NB4 (cell line): ENCODE data around the gene HCRTR1.

Source experiments
- DNase-seq: peaks from one replicate; pipeline ENCODE4 v3.0.0; 2010; ENCODE audit warnings: low read depth
- H3K4me3 ChIP-seq: one replicate; pipeline ENCODE4 v1.5.1; 2011; ENCODE audit warnings: mild to moderate bottlenecking, low read depth, low read length, moderate library complexity
- MYC ChIP-seq: IDR thresholded peaks from 2 replicates; pipeline ENCODE4 v1.6.1; 2011; ENCODE audit warnings: low read depth, low read length
- POLR2A ChIP-seq: IDR thresholded peaks from 2 replicates; pipeline ENCODE4 v1.6.1; 2011; ENCODE audit warnings: mild to moderate bottlenecking; ENCODE audit not compliant: insufficient read length; ENCODE audit errors: extremely low read depth
- TF ChIP-seq, protein P1 (sequence below): IDR thresholded peaks from 2 replicates; pipeline ENCODE4 v1.6.1; 2011; ENCODE audit warnings: low read depth, low read length
- TF ChIP-seq, protein P2 (sequence below): IDR thresholded peaks from one replicate; pipeline ENCODE4 v1.5.1; 2012; ENCODE audit warnings: low read depth, low read length

Gene HCRTR1

DNA sequence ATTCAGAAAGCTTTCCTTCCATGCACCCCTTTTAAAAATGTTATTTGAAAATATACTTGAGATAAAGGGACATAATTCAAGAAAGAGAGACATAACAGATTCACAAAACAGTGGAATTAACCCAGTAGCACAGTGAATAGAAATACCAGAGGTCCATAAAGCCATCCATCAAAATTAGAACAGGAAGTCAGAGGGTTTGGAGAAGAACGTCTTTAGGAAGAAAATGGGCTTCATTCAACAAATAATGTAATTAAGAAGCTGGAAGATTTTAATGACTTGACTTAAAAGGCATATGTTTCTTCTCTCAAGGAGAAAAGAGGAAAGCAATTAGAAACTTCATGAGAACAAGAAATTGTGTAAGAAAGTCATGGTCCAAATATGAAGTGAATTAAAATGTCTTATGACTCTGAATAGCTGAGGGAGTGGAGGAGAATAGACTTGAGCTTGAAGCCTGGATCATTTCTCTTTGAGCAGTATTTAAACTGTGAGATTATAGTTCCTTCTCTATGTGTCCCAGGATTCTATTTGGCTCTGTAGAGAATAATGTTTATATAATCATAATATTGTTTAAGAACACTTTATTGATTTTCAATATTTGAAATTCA, 7.9 kb upstream of the HCRTR1 start:
- TF ChIP-seq POLR2A (no peak), MYC (no peak)
- TF ChIP-seq, protein P1, sequence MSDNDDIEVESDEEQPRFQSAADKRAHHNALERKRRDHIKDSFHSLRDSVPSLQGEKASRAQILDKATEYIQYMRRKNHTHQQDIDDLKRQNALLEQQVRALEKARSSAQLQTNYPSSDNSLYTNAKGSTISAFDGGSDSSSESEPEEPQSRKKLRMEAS = no peak
- TF ChIP-seq, protein P2, sequence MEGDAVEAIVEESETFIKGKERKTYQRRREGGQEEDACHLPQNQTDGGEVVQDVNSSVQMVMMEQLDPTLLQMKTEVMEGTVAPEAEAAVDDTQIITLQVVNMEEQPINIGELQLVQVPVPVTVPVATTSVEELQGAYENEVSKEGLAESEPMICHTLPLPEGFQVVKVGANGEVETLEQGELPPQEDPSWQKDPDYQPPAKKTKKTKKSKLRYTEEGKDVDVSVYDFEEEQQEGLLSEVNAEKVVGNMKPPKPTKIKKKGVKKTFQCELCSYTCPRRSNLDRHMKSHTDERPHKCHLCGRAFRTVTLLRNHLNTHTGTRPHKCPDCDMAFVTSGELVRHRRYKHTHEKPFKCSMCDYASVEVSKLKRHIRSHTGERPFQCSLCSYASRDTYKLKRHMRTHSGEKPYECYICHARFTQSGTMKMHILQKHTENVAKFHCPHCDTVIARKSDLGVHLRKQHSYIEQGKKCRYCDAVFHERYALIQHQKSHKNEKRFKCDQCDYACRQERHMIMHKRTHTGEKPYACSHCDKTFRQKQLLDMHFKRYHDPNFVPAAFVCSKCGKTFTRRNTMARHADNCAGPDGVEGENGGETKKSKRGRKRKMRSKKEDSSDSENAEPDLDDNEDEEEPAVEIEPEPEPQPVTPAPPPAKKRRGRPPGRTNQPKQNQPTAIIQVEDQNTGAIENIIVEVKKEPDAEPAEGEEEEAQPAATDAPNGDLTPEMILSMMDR = no peak
- H3K4me3 ChIP-seq = no peak overlapping the region
- DNase-seq = no peak

DNA sequence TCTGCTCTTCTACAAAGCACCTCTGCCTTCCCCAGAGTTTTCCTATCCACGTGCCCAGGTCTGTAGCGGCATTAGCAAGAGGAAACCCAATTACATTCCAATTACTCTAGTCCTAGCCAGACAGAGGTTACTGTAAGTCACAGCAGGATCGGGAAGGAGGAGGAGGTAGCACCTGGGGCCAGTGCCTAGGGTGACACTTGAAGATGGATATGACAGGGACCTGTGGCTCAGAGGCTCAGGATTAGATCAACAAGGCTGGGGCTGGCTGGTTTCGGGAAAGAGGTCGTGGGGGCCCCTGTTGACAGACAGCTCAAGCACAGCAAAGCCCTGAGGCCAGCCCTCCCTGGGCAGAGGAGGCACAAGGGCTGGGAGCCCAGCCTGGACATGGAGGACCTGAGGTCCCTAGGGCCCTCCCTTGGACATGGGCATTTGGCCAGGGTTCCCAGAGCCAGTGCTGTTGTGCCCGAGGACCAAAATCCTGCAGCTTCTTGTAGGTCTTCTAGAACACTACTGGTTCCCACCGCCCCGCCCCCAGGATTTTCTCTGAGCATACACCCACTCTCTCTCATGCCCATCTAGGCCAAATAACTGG, 3.0 kb upstream of the HCRTR1 start:
- TF ChIP-seq, protein P2 = no peak
- TF ChIP-seq, protein P1 = no peak
- TF ChIP-seq MYC (no peak), POLR2A (no peak)
- no peak overlapping the region for H3K4me3 ChIP-seq
- no peak for DNase-seq

DNA sequence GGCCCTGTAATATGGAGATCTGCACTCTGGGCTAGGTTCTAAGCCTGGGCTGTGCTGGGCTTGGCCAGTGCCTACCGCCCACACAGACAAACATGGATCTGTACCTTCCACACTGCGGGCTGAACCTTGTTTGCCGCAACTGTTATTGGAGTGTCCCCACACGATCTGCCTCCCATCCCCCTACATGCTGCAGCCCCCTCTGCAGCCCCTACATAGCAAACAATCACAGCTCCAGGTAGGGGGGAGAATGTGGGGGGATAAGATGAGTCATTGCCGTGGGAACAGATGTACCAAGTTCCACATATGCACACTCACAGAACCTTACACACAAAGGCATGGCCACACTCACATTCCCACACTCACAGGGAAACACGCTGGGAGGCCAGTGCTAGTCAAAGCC, 2.1 kb upstream of the HCRTR1 start:
- DNase-seq = no peak
- no peak overlapping the region for H3K4me3 ChIP-seq

DNA sequence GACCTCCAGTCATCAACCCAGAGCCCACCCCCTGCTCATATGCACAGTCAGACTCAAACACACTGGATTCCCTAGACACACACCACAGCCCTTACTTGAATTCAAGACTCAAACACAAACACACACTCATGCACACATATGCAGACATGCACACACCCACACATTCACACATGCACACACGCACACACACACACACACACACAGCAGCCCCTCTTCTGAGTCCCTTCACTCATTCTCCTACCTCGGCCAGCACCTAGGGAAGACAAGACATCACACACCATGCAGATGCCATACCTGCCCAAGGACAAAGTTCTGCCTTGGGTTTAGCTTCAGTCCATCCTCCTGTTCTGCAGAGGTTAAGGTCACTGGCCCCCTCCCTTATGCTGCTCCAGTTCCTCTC, 1.6 kb upstream of the HCRTR1 start:
- no peak for DNase-seq
- TF ChIP-seq, protein P1 = no peak
- TF ChIP-seq, protein P2 = no peak
- TF ChIP-seq POLR2A (no peak), MYC (no peak)
- no peak overlapping the region for H3K4me3 ChIP-seq

More for the DNA sequence above, 2.1 kb upstream of the HCRTR1 start:
- TF ChIP-seq, protein P2 = no peak
- TF ChIP-seq, protein P1 = no peak

DNA sequence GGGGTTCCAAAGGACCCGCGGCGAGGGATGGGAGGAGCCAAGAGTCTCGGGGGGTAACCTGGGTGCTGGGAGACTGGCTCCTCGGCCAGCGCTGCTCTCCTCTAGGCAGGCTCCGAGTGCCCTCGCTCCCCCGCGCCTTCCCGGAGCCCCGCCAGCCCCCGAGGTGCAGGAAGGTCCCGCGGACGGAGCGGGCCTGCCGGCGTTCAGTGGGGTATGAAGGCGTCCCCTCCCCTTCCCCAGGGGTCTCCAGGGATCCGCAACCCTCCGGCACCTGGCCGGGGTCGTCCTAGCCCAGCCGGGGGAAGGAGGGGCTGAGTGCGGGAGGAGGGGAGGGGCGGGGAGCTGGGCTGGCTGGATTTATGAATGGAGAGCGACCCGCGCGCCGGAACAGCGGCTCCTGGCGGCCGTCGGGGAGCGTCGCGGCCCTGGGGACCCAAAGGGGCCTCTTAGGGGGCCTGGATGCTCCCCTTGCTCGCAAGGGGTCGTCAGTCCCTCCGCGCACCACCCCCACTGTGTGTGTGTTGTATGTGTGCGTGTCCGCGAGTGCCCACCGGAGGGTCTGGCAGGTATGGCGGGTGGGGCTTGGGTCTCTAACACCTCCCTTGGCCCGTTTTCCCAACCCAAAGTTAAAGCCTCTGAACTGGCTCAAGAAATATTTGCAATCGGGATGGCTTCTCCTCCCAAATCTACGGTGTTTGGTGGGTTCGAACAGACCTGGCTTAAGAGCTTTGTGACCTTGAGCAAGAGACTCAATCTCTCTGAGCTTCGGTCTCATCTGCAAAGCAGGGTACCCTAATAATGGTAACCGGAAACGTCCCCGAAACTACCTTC, 642 bp downstream of the HCRTR1 start:
- TF ChIP-seq, protein P1 = no peak
- TF ChIP-seq, protein P2 = peak; percentile 69
- peak; percentile 53 for DNase-seq
- no peak overlapping the region for H3K4me3 ChIP-seq
